Rectal smooth muscle tissue (tissue), 1 donor: Measurements from ENCODE around the gene YAF2.

Source experiments
- H3K27ac ChIP-seq: one replicate; pipeline ENCODE4 v1.7.0; 2013; ENCODE audit warnings: low read depth, low read length, inconsistent platforms
- H3K27me3 ChIP-seq: one replicate; pipeline ENCODE4 v1.7.0; 2013; ENCODE audit warnings: low read length; ENCODE audit not compliant: control insufficient read depth, insufficient read depth
- H3K36me3 ChIP-seq: one replicate; pipeline ENCODE4 v1.7.0; 2013; ENCODE audit warnings: low read length; ENCODE audit not compliant: control insufficient read depth, insufficient read depth
- H3K4me1 ChIP-seq: one replicate; pipeline ENCODE4 v1.7.0; 2013; ENCODE audit warnings: low read length; ENCODE audit not compliant: control insufficient read depth, insufficient read depth
- H3K4me3 ChIP-seq: one replicate; pipeline ENCODE4 v1.7.0; 2013; ENCODE audit warnings: low read length
- H3K9ac ChIP-seq: one replicate; pipeline ENCODE4 v1.7.0; 2013; ENCODE audit warnings: low read length

YAF2 gene

GRCh38 chr12:42186793-42187192 lies 51.3 kb downstream of the YAF2 start:
- Histone ChIP-seq H3K27me3 (no peaks in the 10 kb centered on the region), H3K27ac (no peak overlapping the region), H3K4me3 (no peak overlapping the region), H3K4me1 (no peaks in the 10 kb centered on the region), H3K36me3 (no peaks in the 10 kb centered on the region), H3K9ac (no peak overlapping the region)

- Histone ChIP-seq H3K4me1 (no peaks in the 10 kb centered on the region), H3K36me3 (no peaks in the 10 kb centered on the region), H3K27me3 (no peaks in the 10 kb centered on the region), H3K4me3 (no peak overlapping the region), H3K9ac (no peak overlapping the region), H3K27ac (no peak overlapping the region)
Measured at GRCh38 chr12:42182394-42182793, 55.7 kb downstream of the YAF2 start.

- Histone ChIP-seq H3K27me3 (no peaks in the 10 kb centered on the region), H3K27ac (no peak overlapping the region), H3K4me1 (no peaks in the 10 kb centered on the region), H3K36me3 (no peaks in the 10 kb centered on the region), H3K4me3 (no peak overlapping the region), H3K9ac (no peak overlapping the region)
Measured at GRCh38 chr12:42180990-42181596, 57.0 kb downstream of the YAF2 start.

- no peaks in the 10 kb centered on the region for H3K27me3 ChIP-seq
- H3K27ac ChIP-seq = no peak overlapping the region
- H3K36me3 ChIP-seq = no peaks in the 10 kb centered on the region
- no peak overlapping the region for H3K9ac ChIP-seq
- no peak overlapping the region for H3K4me3 ChIP-seq
- H3K4me1 ChIP-seq = no peaks in the 10 kb centered on the region
Measured at GRCh38 chr12:42178101-42178500, 59.9 kb downstream of the YAF2 start.

- Histone ChIP-seq H3K4me1 (no peaks in the 10 kb centered on the region), H3K4me3 (no peak overlapping the region), H3K36me3 (no peaks in the 10 kb centered on the region), H3K27ac (no peak overlapping the region), H3K27me3 (no peaks in the 10 kb centered on the region), H3K9ac (no peak overlapping the region)
Measured at GRCh38 chr12:42174978-42175377, 63.1 kb downstream of the YAF2 start.

GRCh38 chr12:42173961-42174521 lies 64.0 kb downstream of the YAF2 start:
- no peaks in the 10 kb centered on the region for H3K4me1 ChIP-seq
- no peak overlapping the region for H3K27ac ChIP-seq
- no peak overlapping the region for H3K4me3 ChIP-seq
- H3K9ac ChIP-seq = no peak overlapping the region
- no peaks in the 10 kb centered on the region for H3K36me3 ChIP-seq
- no peaks in the 10 kb centered on the region for H3K27me3 ChIP-seq

- Histone ChIP-seq H3K36me3 (no peaks in the 10 kb centered on the region), H3K4me3 (no peak overlapping the region), H3K9ac (no peak overlapping the region), H3K27me3 (no peaks in the 10 kb centered on the region), H3K4me1 (no peaks in the 10 kb centered on the region), H3K27ac (no peak overlapping the region)
Measured at GRCh38 chr12:42172441-42173210, 65.4 kb downstream of the YAF2 start.

- Histone ChIP-seq H3K27me3 (no peaks in the 10 kb centered on the region), H3K9ac (no peak overlapping the region), H3K36me3 (no peaks in the 10 kb centered on the region), H3K27ac (no peak overlapping the region), H3K4me1 (no peaks in the 10 kb centered on the region), H3K4me3 (no peak overlapping the region)
Measured at GRCh38 chr12:42167711-42168110, 70.3 kb downstream of the YAF2 start.

GRCh38 chr12:42166501-42166900 lies 71.5 kb downstream of the YAF2 start:
- Histone ChIP-seq H3K9ac (no peak overlapping the region), H3K36me3 (no peaks in the 10 kb centered on the region), H3K27ac (no peak overlapping the region), H3K4me1 (no peaks in the 10 kb centered on the region), H3K4me3 (no peak overlapping the region), H3K27me3 (no peaks in the 10 kb centered on the region)

- Histone ChIP-seq H3K4me3 (no peak overlapping the region), H3K27me3 (no peaks in the 10 kb centered on the region), H3K9ac (no peak overlapping the region), H3K4me1 (no peaks in the 10 kb centered on the region), H3K36me3 (no peaks in the 10 kb centered on the region), H3K27ac (no peak overlapping the region)
Measured at GRCh38 chr12:42163913-42164312, 74.1 kb downstream of the YAF2 start.

GRCh38 chr12:42162965-42163364 lies 75.1 kb downstream of the YAF2 start:
- no peak overlapping the region for H3K27ac ChIP-seq
- H3K4me1 ChIP-seq = no peaks in the 10 kb centered on the region
- H3K27me3 ChIP-seq = no peaks in the 10 kb centered on the region
- no peak overlapping the region for H3K9ac ChIP-seq
- H3K4me3 ChIP-seq = no peak overlapping the region
- H3K36me3 ChIP-seq = no peaks in the 10 kb centered on the region

GRCh38 chr12:42162193-42162592 lies 75.9 kb downstream of the YAF2 start:
- Histone ChIP-seq H3K36me3 (no peaks in the 10 kb centered on the region), H3K27me3 (no peaks in the 10 kb centered on the region), H3K4me3 (no peak overlapping the region), H3K9ac (no peak overlapping the region), H3K4me1 (no peaks in the 10 kb centered on the region), H3K27ac (no peak overlapping the region)

GRCh38 chr12:42161529-42161928 lies 76.5 kb downstream of the YAF2 start:
- Histone ChIP-seq H3K27me3 (no peaks in the 10 kb centered on the region), H3K4me3 (no peak overlapping the region), H3K27ac (no peak overlapping the region), H3K4me1 (no peaks in the 10 kb centered on the region), H3K36me3 (no peaks in the 10 kb centered on the region), H3K9ac (no peak overlapping the region)
